Right atrium auricular region (tissue), 2 donors: ENCODE results near the gene ANKRD33. TPM values are rescaled to one million over a fixed set of nuclear protein-coding genes. Genes with fewer than 3 reads are reported as not detected.

Experiments used
- DNase-seq: peaks from one replicate; pipeline ENCODE4 v3.0.0-alpha.2; 2019; ENCODE audit warnings: low spot score
- H3K27ac ChIP-seq, 2 donors: fragments of 200-600 bp; sonication (generic); 1 replicate in 1 of 2; 2 replicates in 1 of 2; pipeline ENCODE4 v1.5.1; 2016 to 2019
- H3K27me3 ChIP-seq, 2 donors: fragments of 200-600 bp; sonication (generic); one replicate each; pipeline versions ENCODE4 v1.5.1 to v1.6.0; 2017 to 2019
- H3K36me3 ChIP-seq: fragments of 200-600 bp; sonication (generic); one replicate; pipeline ENCODE4 v1.5.1; 2016
- H3K4me1 ChIP-seq, 2 donors: fragments of 200-600 bp; sonication (generic); one replicate each; pipeline versions ENCODE4 v1.5.1 to v1.6.0; 2017 to 2019
- H3K4me3 ChIP-seq, 2 donors: fragments of 200-600 bp; sonication (generic); 1 replicate in 1 of 2; 2 replicates in 1 of 2; pipeline ENCODE4 v1.5.1; 2017 to 2019; ENCODE audit warnings: mild to moderate bottlenecking in 1 of 2, moderate library complexity in 1 of 2
- H3K9me3 ChIP-seq, 2 donors: fragments of 200-600 bp; sonication (generic); one replicate each; pipeline ENCODE4 v1.5.1; 2019
- CTCF ChIP-seq, 2 donors: fragments of 200-600 bp; sonication (generic); IDR thresholded peaks; one replicate each; pipeline ENCODE4 v1.5.1; 2019; ENCODE audit warnings: antibody characterized with exemption in 2 of 2
- total RNA-seq, 2 donors: library from RNA; depleted of rRNA; stranded (reverse); fragments of >200 nt; gene quantifications; one replicate each; pipeline ENCODE4 v1.1.0, GENCODE V29; 2016

The ANKRD33 gene
- total RNA-seq, 2 donors from 2014 or later: not detected

- DNase-seq: no peak
- Histone ChIP-seq H3K27ac (no peak overlapping the region), H3K4me1 (peaks cover 0 to 52% of the 10 kb centered on the region in 2 donors), H3K4me3 (no peak overlapping the region), H3K36me3 (no peaks in the 10 kb centered on the region), H3K9me3 (no peaks in the 10 kb centered on the region), H3K27me3 (no peaks in the 10 kb centered on the region)
- TF ChIP-seq CTCF (IDR thresholded peaks at IDR 0.05): no peak
These were observed 37.6 kb downstream of the ANKRD33 start for GRCh38 chr12:51925346-51926063.

GRCh38 chr12:51926064-51926632 lies 38.2 kb downstream of the ANKRD33 start:
- Histone ChIP-seq H3K4me1 (peaks cover 0 to 50% of the 10 kb centered on the region in 2 donors), H3K36me3 (no peaks in the 10 kb centered on the region), H3K27me3 (no peaks in the 10 kb centered on the region), H3K4me3 (no peak overlapping the region), H3K9me3 (no peaks in the 10 kb centered on the region), H3K27ac (peak overlapping the region; percentile 9 to 12)
- TF ChIP-seq CTCF (IDR thresholded peaks at IDR 0.05): no peak
- DNase-seq: no peak

- DNase-seq: no peak
- no peaks in the 10 kb centered on the region for H3K9me3 ChIP-seq
- peak in 1 of 2 donors; percentile 53 for TF ChIP-seq CTCF (IDR thresholded peaks at IDR 0.05)
These were observed 38.8 kb downstream of the ANKRD33 start for GRCh38 chr12:51926718-51927117.

GRCh38 chr12:51932218-51933076 lies 44.5 kb downstream of the ANKRD33 start:
- Histone ChIP-seq H3K36me3 (no peaks in the 10 kb centered on the region), H3K9me3 (no peaks in the 10 kb centered on the region), H3K27me3 (no peaks in the 10 kb centered on the region), H3K27ac (no peak overlapping the region), H3K4me1 (peaks cover 0 to 9% of the 10 kb centered on the region in 2 donors), H3K4me3 (no peak overlapping the region)
- TF ChIP-seq CTCF (IDR thresholded peaks at IDR 0.05): no peak
- DNase-seq: no peak

More at GRCh38 chr12:51926718-51927117, 38.8 kb downstream of the ANKRD33 start:
- H3K36me3 ChIP-seq: no peaks in the 10 kb centered on the region
- H3K27ac ChIP-seq: peak overlapping the region in 1 of 2 donors; percentile 9
- peaks cover 0 to 45% of the 10 kb centered on the region in 2 donors for H3K4me1 ChIP-seq
- no peak overlapping the region for H3K4me3 ChIP-seq
- H3K27me3 ChIP-seq: no peaks in the 10 kb centered on the region

- H3K4me3 ChIP-seq: no peak overlapping the region
- H3K36me3 ChIP-seq: no peaks in the 10 kb centered on the region
- no peak for DNase-seq
- H3K4me1 ChIP-seq: peaks cover 0 to 9% of the 10 kb centered on the region in 2 donors
- no peak overlapping the region for H3K27ac ChIP-seq
- no peaks in the 10 kb centered on the region for H3K27me3 ChIP-seq
- no peak for TF ChIP-seq CTCF (IDR thresholded peaks at IDR 0.05)
- H3K9me3 ChIP-seq: no peaks in the 10 kb centered on the region
These were observed 46.2 kb downstream of the ANKRD33 start for GRCh38 chr12:51934080-51934479.
